ENCODE results near the gene MSX2.

The MSX2 gene

DNA sequence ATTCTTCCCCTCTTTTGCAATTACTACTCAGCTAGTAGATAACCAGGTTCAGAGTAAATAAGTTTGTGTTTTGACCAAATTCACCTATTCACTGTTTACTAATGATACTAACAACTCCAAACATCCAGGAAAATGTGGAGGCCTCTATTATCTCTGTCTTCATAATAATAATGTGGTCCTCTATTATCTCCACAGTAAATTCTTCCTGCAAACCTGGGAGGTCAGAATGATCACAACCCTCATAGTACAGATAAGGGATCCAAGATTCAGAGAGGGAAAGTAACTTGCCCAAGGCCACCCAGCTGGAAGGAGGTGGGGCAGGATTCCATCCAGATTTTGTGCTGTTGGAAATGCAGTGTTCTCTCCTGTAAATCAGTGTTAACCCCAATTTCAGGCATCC is 9.6 kb upstream of the MSX2 start (continued):
- no peak for TF ChIP-seq ZNF146 (tag by site-specific recombination; IDR thresholded peaks at IDR 0.05)
- no peak for TF ChIP-seq AEBP2 (tag by site-specific recombination; IDR thresholded peaks at IDR 0.05; ENCODE audit: borderline replicate concordance)
- TF ChIP-seq, protein P1, sequence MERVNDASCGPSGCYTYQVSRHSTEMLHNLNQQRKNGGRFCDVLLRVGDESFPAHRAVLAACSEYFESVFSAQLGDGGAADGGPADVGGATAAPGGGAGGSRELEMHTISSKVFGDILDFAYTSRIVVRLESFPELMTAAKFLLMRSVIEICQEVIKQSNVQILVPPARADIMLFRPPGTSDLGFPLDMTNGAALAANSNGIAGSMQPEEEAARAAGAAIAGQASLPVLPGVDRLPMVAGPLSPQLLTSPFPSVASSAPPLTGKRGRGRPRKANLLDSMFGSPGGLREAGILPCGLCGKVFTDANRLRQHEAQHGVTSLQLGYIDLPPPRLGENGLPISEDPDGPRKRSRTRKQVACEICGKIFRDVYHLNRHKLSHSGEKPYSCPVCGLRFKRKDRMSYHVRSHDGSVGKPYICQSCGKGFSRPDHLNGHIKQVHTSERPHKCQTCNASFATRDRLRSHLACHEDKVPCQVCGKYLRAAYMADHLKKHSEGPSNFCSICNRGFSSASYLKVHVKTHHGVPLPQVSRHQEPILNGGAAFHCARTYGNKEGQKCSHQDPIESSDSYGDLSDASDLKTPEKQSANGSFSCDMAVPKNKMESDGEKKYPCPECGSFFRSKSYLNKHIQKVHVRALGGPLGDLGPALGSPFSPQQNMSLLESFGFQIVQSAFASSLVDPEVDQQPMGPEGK (tag by site-specific recombination; IDR thresholded peaks at IDR 0.05): no peak
- TF ChIP-seq ZNF221 (tag by site-specific recombination; IDR thresholded peaks at IDR 0.05; ENCODE audit: borderline replicate concordance): no peak
- no peak for TF ChIP-seq GFI1B (tag by site-specific recombination; IDR thresholded peaks at IDR 0.05)
- TF ChIP-seq ZNF513 (tag by site-specific recombination; IDR thresholded peaks at IDR 0.05): no peak
- no peak for TF ChIP-seq ZXDB (tag by site-specific recombination; IDR thresholded peaks at IDR 0.05)

DNA sequence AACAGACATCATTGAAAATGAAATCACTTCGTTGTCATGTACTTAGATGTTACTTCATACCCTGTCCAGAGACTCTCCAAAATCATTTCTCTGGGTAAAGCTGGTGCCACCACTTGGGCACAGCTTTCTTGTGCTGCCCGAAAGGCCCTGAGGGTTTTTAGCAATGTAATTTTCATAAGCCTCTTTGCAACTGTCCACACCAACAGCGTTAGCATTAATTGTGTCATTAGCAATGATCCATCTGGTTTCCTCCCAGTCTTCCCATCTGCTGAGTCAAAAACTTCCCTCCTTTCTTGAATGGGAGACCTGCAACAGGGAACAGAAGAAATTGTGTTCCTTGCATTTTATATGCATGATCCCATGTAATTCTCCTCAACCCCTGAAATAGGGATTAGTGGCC is 8.6 kb upstream of the MSX2 start:
- CTCF ChIA-PET: no interaction called here
- TF ChIP-seq ZNF184 (tag by site-specific recombination; IDR thresholded peaks at IDR 0.05): no peak
- TF ChIP-seq, protein P2, sequence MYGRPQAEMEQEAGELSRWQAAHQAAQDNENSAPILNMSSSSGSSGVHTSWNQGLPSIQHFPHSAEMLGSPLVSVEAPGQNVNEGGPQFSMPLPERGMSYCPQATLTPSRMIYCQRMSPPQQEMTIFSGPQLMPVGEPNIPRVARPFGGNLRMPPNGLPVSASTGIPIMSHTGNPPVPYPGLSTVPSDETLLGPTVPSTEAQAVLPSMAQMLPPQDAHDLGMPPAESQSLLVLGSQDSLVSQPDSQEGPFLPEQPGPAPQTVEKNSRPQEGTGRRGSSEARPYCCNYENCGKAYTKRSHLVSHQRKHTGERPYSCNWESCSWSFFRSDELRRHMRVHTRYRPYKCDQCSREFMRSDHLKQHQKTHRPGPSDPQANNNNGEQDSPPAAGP (tag by site-specific recombination; IDR thresholded peaks at IDR 0.05): no peak
- TF ChIP-seq, protein P3, sequence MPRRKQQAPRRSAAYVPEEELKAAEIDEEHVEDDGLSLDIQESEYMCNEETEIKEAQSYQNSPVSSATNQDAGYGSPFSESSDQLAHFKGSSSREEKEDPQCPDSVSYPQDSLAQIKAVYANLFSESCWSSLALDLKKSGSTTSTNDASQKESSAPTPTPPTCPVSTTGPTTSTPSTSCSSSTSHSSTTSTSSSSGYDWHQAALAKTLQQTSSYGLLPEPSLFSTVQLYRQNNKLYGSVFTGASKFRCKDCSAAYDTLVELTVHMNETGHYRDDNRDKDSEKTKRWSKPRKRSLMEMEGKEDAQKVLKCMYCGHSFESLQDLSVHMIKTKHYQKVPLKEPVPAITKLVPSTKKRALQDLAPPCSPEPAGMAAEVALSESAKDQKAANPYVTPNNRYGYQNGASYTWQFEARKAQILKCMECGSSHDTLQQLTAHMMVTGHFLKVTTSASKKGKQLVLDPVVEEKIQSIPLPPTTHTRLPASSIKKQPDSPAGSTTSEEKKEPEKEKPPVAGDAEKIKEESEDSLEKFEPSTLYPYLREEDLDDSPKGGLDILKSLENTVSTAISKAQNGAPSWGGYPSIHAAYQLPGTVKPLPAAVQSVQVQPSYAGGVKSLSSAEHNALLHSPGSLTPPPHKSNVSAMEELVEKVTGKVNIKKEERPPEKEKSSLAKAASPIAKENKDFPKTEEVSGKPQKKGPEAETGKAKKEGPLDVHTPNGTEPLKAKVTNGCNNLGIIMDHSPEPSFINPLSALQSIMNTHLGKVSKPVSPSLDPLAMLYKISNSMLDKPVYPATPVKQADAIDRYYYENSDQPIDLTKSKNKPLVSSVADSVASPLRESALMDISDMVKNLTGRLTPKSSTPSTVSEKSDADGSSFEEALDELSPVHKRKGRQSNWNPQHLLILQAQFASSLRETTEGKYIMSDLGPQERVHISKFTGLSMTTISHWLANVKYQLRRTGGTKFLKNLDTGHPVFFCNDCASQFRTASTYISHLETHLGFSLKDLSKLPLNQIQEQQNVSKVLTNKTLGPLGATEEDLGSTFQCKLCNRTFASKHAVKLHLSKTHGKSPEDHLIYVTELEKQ (tag by site-specific recombination; IDR thresholded peaks at IDR 0.05; ENCODE audit: borderline replicate concordance): no peak
- TF ChIP-seq ZBTB44 (tag by site-specific recombination; IDR thresholded peaks at IDR 0.05): no peak
- TF ChIP-seq ZNF157 (tag by site-specific recombination; IDR thresholded peaks at IDR 0.05): no peak
- TF ChIP-seq SP3 (tag by site-specific recombination; IDR thresholded peaks at IDR 0.05): no peak
- no peak for TF ChIP-seq ZNF707 (tag by site-specific recombination; IDR thresholded peaks at IDR 0.05)

More for the DNA sequence above, 8.6 kb upstream of the MSX2 start:
- no peaks in the 10 kb centered on the region for H3K36me3 ChIP-seq (ENCODE audit: control insufficient read depth in 2 of 2, insufficient read depth in 1 of 2, low read length in 2 of 2)
- H3K4me1 ChIP-seq (ENCODE audit: control insufficient read depth, insufficient read depth, low read length): no peaks in the 10 kb centered on the region
- H3K9me3 ChIP-seq (ENCODE audit: control insufficient read depth, insufficient read depth, low read depth, low read length): no peaks in the 10 kb centered on the region
- H3K4me3 ChIP-seq (ENCODE audit: low read depth, low read length): no peak overlapping the region
- POLR2A ChIA-PET: interaction anchor here (0.7 kb wide), 1 partner anchor 11 kb away, joined by 9 read pairs; no protein-coding TSS in a partner anchor
- no peak overlapping the region for H3K27ac ChIP-seq (ENCODE audit: extremely low read depth, low read depth, low read length)

All from HEK293 (cell line).